ENCODE data around the gene PRICKLE3.
"Not testable (repeated sequence)": the region's sequence is repeated elsewhere in the genome, so short reads cannot be mapped to it uniquely, and the experiment has no call there.

Gene PRICKLE3

GRCh38 chrX:49178537-49178936 lies 7.6 kb downstream of the PRICKLE3 start:
- DNase-seq, result no peak

DNA sequence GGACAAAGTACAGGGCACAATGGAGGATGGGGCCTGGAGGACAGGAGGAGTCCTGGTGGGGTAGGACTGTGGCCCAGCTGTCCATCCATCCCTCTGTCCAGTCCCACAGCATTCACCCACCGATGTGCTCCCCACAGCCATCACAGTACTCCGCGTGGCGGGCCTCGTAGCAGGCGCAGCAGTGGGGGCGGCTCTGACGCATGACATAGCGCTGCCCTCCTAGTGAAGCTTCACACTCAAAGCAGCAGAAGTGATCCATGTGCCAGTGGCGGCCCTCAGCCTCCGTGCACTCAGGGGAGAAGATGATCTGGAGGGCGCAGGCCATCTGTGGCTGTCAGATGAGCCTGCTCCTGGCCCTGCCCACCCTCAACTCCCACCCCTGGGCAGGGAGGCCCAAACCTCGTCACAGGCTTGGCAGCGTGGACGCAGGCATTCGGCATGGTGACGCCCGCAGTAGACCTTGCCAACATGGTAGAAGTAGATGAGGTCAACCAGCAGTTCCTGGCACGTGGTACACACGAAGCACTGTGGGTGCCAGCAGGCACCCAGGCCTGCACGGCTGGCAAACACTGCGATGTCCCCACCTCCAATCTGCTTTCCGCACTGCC lies 8.2 kb downstream of the PRICKLE3 start:
- DNase-seq, result no peak

GRCh38 chrX:49177338-49177833 lies 8.8 kb downstream of the PRICKLE3 start:
- DNase-seq, result no peak

DNA sequence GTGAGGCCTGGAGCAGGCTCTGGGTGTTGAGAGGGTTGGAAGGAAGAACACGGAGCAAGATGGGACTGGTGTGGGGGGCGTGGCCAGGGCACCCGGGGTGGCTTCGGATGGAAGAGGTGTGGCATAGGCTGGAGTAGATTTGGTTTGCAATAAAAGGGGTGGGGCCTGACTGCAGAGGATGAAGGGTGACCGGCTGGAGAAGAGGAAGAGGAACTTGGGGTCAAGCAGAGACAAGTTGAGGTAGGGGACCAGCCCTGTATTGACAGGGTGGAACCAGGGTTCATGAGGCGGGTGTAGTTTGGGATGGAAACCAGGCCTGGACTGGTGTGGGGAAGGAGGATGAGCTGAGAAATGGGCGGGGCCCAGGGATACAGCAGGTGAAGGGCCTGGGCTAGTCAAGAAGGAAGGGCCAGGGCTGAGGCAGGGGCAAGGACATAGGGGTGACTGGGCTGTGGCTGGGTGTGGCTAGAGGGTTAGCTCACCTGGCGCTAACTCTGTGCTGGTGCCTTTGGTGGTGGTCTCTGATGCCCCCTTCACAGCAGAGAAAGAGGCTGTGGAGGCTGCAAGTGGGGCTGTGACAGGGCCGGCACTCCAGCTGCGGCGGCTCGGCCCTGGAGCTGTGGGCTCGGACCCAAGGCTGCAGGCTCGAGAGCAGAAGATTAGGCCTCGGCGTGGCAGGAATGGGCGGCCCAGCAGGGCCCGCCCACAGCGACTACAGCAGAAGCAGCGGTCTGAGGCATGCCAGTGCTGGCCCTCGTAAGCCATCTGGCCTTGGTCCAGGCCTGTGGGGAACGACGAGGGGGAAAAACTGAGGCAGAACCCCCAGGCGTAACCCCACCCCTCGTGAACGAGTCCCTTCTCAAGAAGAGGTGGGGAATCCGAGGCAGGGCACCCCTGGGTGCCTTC lies 9.5 kb downstream of the PRICKLE3 start:
- no peak for DNase-seq

DNA sequence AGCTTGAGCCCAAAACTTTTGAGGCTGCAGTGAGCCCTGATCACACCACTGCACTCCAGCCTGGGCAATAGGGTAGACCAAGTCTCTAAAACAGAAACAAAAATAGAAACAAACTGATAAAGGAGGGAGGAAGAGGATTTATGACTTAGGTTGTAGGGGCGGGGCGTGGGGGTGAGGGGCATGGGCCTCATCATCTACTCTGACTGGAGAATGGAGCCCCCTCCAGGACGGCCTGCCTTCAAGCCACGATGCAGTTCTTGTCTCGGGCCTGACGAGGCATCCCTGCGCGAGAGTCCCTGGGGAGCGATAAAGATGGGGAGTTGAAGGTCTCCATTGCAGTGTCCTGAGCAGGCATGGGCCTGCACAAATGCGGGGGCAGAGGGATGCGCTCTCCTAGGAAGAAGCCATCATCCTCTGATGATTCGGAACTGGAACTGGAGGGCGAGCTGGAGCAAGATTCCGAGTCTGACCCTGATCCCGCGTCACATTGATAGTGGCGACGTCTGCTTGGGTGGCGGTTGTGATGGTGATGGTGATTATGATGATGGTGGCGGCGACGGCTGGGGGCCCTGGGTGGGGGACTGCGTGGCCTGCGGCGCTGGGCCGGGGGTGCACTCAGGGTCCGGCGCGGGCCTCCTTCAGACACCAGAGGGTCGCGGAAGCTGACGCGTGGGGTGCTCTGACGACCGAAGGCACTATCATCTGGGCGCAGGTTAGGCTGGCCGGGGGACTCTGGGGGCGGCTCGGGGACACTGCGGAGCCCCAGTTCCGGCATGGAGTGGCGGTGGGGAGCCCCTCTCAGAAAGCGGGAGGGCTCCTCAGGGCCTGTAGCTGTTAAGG lies 10.5 kb downstream of the PRICKLE3 start:
- no peak for DNase-seq

DNA sequence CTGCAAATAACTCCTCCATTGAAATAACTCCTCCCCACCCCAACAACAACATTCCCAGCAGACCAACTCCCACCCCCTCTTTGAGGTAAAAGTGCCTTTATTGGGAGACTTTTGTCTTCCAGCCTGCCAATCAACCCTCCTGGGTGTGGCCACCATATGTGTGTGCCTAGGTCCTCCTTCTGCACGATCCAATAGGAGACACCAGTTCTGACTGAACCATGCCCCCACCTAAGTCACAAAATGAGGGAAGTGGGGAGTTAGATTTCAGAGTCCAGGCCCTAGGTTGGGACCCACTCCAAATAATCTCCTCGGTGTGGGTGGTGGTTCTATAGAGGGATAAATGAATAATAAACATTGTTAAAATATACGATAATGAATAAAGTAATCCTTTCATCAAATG lies 11.4 kb downstream of the PRICKLE3 start:
- no peak for DNase-seq

DNA sequence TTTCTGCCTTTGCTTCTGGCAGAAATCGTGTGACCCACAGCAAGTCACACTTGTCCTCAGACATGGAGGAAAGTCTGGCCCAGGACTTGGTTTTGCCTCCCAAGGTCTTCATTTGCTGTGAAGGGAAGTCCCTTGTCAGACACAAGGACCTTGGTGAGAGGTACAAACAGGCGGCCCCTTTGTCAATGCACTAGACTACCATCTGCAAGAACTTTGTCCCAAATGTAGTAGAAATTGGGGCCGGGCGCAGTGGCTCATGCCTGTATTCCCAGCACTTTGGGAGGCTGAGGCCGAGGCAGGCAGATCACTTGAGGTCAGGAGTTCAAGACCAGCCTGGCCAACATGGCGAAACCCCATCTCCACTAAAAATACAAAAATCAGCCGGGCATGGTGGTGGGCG lies 12.6 kb downstream of the PRICKLE3 start:
- DNase-seq, result not testable (repeated sequence)

DNA sequence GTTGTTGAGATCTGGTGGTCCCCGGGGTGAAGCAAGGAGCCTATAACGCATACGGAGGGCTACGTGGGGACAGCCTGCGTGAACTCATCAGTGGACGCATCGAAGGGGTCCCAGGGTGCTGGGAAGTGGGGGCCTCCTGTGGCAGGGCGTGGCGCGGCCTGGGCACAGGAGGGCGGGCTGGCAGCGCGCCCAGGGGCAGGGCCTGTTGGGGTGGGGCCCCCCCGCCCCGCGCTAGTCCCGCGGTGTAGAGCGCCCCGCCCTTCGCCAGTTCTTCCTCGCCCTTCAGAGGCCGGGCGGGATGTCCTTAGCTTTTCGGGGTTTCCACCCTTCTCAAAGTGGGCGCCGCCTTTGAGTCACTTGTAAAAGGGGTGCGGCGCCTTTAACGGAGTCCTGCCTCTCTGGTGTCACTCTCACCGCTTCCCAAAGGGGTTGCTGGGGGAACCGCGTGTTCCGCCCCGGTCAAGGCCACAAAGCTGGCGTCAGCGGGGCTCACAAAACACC lies 13.8 kb downstream of the PRICKLE3 start:
- peak; percentile 20 to 79 (median 72) for DNase-seq

- peak in 2 of 3 experiments; percentile 56 to 60 for DNase-seq
These were observed 14.4 kb downstream of the PRICKLE3 start, which contains the start of gene PLP2 for GRCh38 chrX:49171752-49172279. Gene PLP2 (plus strand): TSS chrX:49171898. CDS start chrX:49172001, 103 bp downstream.

- no peak for DNase-seq
These were observed 18.4 kb downstream of the PRICKLE3 start for GRCh38 chrX:49167740-49168108.

- DNase-seq, result no peak
These were observed 19.0 kb downstream of the PRICKLE3 start for GRCh38 chrX:49166914-49167739.

- DNase-seq, result peak; percentile 39 to 82 (median 61)
These were observed 20.0 kb downstream of the PRICKLE3 start for GRCh38 chrX:49165901-49166881.

DNA sequence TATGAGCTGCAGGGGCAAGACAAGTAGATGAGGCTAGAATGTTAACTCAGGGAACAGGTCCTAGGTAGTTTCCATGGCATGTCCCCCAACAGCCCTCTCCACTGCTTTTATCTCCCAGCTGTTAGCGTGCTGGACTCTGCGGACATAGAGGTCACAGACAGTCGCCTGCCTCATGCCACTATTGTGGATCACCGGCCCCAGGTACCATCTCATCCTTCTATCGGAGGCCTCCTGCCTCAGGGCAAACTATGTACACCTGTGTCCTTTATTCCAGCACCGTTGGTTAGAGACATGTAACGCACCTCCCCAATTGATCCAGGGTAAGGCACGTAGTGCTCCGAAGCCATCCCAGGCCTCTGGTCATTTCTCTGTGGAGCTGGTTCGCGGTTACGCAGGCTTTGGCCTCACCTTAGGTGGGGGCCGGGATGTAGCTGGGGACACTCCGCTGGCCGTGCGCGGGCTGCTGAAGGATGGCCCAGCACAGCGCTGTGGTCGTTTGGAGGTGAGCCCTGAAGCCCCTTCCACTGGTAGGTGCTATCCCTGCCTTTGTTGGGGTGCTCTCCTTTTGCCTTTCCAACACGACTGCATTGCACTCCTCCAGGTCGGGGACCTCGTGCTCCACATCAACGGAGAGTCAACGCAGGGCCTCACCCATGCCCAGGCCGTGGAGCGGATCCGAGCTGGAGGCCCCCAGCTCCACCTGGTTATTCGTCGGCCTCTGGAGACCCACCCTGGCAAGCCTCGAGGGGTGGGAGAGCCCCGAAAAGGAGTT lies 21.4 kb downstream of the PRICKLE3 start:
- DNase-seq, result no peak

GRCh38 chrX:49163555-49164419 lies 22.4 kb downstream of the PRICKLE3 start:
- peak; percentile 70 to 91 (median 87) for DNase-seq

DNA sequence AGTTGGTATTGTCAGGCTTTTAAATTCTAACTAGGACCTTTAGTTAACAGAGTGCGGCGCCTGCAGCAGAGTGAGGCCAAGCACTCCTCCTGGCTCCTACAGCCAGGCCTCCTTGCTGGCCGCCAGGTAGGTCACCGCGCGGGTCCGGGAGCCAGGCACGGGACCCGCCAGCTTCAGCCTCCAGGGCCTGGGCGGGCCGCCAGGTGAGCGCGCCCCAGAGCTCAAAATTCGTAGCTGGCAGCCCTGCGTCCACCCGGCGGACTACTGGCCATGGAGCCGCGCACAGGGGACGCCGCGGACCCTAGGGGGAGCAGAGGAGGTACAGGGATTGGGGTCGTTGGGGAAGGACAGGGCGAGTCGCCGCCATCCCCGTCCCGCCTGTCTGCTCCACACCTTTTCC lies 23.6 kb downstream of the PRICKLE3 start, which contains the start of gene MAGIX:
Gene MAGIX, plus strand, starts transcription at position 139 of the 400 bp plus-strand sequence. Its CDS starts 132 bp downstream, at position 271.
- no peak for DNase-seq

GRCh38 chrX:49161632-49162031 lies 24.5 kb downstream of the PRICKLE3 start:
- no peak for DNase-seq

- DNase-seq, result no peak
These were observed 25.3 kb downstream of the PRICKLE3 start for GRCh38 chrX:49160908-49161307.

DNA sequence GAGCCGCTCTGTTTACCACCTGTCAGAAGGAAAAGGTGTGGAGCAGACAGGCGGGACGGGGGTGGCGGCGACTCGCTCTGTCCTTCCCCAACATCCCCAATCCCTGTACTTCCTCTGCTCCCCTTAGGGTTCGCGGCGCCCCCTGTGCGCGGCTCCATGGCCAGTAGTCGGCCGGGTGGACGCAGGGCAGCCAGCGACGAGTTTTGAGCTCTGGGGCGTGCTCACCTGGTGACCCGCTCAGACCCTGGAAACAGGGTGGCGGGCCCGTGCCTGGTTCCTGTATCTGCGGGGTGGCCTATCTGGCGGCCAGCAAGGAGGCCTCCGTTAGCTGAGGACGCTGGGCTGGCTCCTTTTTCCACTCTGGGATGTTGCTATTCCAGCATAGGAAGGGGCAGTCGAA lies 29.0 kb downstream of the PRICKLE3 start:
- no peak for DNase-seq

Data from NCI-H1417 (cell line).